Peyer's patch (tissue), 4 donors: ENCODE measurements around the gene SH2D5.

Experiments used
- POLR2A ChIP-seq, 2 donors: fragments of 450-650 bp; IDR thresholded peaks; one replicate each; pipeline ENCODE4 v1.5.1; 2017; ENCODE audit warnings: antibody characterized with exemption in 2 of 2, mild to moderate bottlenecking in 2 of 2, moderate library complexity in 2 of 2
- TF ChIP-seq, protein P1 (sequence below), 6 experiments: fragments of 450-650 bp in 4 of 6; fragments of 200-600 bp in 2 of 6; sonication (generic) in 1 of 6; IDR thresholded peaks; one replicate each; pipeline ENCODE4 v1.5.1; 2017 to 2019; ENCODE audit warnings: antibody characterized with exemption in 6 of 6, mild to moderate bottlenecking in 3 of 6, moderate library complexity in 1 of 6

DNA sequence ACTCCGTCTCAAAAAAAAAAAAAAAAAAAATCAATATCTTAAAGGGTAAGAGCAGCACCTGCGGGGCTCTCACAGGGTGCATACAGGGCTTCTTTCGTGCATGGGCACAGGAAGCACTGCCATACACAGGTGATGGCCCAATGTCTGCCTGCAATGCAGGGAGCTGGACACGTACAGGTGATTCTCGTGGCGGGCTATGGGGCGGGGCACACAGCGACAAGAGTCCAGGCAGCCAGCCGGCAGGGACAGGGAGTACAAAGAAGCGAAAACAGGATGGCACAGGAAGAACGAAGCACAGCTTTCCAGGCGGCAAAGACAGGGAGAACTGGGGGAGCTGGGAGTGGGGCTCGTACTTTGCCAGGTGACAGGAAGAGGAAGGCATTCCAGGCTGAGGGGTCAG lies 16.3 kb downstream of the SH2D5 start:
- TF ChIP-seq, protein P1, sequence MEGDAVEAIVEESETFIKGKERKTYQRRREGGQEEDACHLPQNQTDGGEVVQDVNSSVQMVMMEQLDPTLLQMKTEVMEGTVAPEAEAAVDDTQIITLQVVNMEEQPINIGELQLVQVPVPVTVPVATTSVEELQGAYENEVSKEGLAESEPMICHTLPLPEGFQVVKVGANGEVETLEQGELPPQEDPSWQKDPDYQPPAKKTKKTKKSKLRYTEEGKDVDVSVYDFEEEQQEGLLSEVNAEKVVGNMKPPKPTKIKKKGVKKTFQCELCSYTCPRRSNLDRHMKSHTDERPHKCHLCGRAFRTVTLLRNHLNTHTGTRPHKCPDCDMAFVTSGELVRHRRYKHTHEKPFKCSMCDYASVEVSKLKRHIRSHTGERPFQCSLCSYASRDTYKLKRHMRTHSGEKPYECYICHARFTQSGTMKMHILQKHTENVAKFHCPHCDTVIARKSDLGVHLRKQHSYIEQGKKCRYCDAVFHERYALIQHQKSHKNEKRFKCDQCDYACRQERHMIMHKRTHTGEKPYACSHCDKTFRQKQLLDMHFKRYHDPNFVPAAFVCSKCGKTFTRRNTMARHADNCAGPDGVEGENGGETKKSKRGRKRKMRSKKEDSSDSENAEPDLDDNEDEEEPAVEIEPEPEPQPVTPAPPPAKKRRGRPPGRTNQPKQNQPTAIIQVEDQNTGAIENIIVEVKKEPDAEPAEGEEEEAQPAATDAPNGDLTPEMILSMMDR (IDR thresholded peaks at IDR 0.05): no peak
- no peak for TF ChIP-seq POLR2A (IDR thresholded peaks at IDR 0.05)
